K562 (cell line): ENCODE results near the gene SLC25A28. TPM values are rescaled to one million over a fixed set of nuclear protein-coding genes. Genes with fewer than 3 reads are reported as not detected.

Experiments used
- FIP1L1 ChIP-seq: fragments of 200-400 bp; formaldehyde crosslinking; IDR thresholded peaks from 2 replicates; pipeline ENCODE4 v1.6.1; 2018; ENCODE audit warnings: mild to moderate bottlenecking, low read depth, low read length; ENCODE audit not compliant: poor library complexity, severe bottlenecking
- KLF13 ChIP-seq: fragments of 450-650 bp; IDR thresholded peaks from 2 replicates; pipeline ENCODE4 v1.6.1; 2016; ENCODE audit warnings: missing genetic modification characterization, low read depth, mild to moderate bottlenecking, missing compliant biosample characterization, moderate library complexity, borderline replicate concordance
- MAZ ChIP-seq, 2 experiments: fragments of 450-650 bp in 1 of 2; sonication (generic) in 1 of 2; formaldehyde crosslinking; IDR thresholded peaks in 1 of 2; conservative IDR thresholded peaks in 1 of 2; 2 replicates each; pipeline versions ENCODE4 v1.4.0 to v1.5.0; 2020; ENCODE audit warnings: mild to moderate bottlenecking in 1 of 2, missing genetic modification reagents in 1 of 2
- TCF7 ChIP-seq: sonication (generic); IDR thresholded peaks from 2 replicates; pipeline ENCODE4 v1.6.1; 2016; ENCODE audit warnings: antibody characterized with exemption, borderline replicate concordance
- ZNF124 ChIP-seq: sonication (generic); formaldehyde crosslinking; IDR thresholded peaks from 2 replicates; pipeline ENCODE4 v1.8.1; 2022; ENCODE audit warnings: missing genetic modification reagents
- ZNF384 ChIP-seq: IDR thresholded peaks from 2 replicates; pipeline ENCODE4 v1.6.1; 2012; ENCODE audit warnings: low read depth, low read length, improper control_type of control experiment
- polyA plus RNA-seq, 8 experiments: library from polyadenylated mRNA; depleted of rRNA in 4 of 8; stranded (reverse) in 5 of 8; unstranded in 3 of 8; fragments of >200 nt; fragmentation: Nextera tagmentation in 2 of 8; fragmentation: Illumina TruSeq in 1 of 8; extraction: Ambion mirVana in 2 of 8; extraction: Trizol in 1 of 8; gene quantifications; 2 replicates each; pipeline versions ENCODE4 v1.2.1 to v1.2.3, GENCODE V29; 2011 to 2014; ENCODE audit warnings: inconsistent platforms in 1 of 8, missing spikeins in 1 of 8
- total RNA-seq, 7 experiments: library from RNA; depleted of rRNA in 6 of 7; stranded (reverse); fragments of >200 nt in 6 of 7; fragmentation: Illumina TruSeq in 2 of 7; extraction: Trizol in 2 of 7; gene quantifications; 2 replicates each; pipeline versions ENCODE4 v1.2.1 to v1.2.3, GENCODE V29; 2011 to 2021; ENCODE audit warnings: low replicate concordance in 1 of 7
- TF ChIP-seq, protein P1 (sequence below): fragments of 200-600 bp; sonication (generic); IDR thresholded peaks from one replicate; pipeline ENCODE4 v1.6.1; 2012; ENCODE audit warnings: mild to moderate bottlenecking, low read depth, low read length, inconsistent platforms

The SLC25A28 gene
- total and polyA plus RNA-seq, 9 of the 15 experiments (the other 6 are each of a cell fraction or from before 2014, with no cell fraction given) = 6.2 to 32.3 (median 18.8) TPM

DNA sequence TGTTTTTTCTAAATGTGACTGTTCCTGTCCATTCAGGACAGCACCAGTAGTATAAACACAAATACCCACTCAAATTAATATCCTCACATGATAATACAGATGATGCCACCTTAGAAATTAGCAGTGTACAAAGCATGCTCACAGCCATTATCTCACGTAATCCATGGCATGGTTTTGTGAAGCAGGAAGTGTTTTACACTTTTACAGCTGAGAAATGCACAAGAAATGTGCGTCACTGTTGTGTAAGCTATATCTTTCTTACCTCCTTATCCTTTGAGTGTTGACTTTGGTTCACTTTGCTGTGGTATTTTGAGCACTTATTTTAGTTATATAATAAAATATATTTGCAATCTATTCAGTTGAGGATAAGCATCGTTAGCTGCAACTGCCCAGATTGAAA is 55.9 kb downstream of the SLC25A28 start (continued):
- TF ChIP-seq, protein P1, sequence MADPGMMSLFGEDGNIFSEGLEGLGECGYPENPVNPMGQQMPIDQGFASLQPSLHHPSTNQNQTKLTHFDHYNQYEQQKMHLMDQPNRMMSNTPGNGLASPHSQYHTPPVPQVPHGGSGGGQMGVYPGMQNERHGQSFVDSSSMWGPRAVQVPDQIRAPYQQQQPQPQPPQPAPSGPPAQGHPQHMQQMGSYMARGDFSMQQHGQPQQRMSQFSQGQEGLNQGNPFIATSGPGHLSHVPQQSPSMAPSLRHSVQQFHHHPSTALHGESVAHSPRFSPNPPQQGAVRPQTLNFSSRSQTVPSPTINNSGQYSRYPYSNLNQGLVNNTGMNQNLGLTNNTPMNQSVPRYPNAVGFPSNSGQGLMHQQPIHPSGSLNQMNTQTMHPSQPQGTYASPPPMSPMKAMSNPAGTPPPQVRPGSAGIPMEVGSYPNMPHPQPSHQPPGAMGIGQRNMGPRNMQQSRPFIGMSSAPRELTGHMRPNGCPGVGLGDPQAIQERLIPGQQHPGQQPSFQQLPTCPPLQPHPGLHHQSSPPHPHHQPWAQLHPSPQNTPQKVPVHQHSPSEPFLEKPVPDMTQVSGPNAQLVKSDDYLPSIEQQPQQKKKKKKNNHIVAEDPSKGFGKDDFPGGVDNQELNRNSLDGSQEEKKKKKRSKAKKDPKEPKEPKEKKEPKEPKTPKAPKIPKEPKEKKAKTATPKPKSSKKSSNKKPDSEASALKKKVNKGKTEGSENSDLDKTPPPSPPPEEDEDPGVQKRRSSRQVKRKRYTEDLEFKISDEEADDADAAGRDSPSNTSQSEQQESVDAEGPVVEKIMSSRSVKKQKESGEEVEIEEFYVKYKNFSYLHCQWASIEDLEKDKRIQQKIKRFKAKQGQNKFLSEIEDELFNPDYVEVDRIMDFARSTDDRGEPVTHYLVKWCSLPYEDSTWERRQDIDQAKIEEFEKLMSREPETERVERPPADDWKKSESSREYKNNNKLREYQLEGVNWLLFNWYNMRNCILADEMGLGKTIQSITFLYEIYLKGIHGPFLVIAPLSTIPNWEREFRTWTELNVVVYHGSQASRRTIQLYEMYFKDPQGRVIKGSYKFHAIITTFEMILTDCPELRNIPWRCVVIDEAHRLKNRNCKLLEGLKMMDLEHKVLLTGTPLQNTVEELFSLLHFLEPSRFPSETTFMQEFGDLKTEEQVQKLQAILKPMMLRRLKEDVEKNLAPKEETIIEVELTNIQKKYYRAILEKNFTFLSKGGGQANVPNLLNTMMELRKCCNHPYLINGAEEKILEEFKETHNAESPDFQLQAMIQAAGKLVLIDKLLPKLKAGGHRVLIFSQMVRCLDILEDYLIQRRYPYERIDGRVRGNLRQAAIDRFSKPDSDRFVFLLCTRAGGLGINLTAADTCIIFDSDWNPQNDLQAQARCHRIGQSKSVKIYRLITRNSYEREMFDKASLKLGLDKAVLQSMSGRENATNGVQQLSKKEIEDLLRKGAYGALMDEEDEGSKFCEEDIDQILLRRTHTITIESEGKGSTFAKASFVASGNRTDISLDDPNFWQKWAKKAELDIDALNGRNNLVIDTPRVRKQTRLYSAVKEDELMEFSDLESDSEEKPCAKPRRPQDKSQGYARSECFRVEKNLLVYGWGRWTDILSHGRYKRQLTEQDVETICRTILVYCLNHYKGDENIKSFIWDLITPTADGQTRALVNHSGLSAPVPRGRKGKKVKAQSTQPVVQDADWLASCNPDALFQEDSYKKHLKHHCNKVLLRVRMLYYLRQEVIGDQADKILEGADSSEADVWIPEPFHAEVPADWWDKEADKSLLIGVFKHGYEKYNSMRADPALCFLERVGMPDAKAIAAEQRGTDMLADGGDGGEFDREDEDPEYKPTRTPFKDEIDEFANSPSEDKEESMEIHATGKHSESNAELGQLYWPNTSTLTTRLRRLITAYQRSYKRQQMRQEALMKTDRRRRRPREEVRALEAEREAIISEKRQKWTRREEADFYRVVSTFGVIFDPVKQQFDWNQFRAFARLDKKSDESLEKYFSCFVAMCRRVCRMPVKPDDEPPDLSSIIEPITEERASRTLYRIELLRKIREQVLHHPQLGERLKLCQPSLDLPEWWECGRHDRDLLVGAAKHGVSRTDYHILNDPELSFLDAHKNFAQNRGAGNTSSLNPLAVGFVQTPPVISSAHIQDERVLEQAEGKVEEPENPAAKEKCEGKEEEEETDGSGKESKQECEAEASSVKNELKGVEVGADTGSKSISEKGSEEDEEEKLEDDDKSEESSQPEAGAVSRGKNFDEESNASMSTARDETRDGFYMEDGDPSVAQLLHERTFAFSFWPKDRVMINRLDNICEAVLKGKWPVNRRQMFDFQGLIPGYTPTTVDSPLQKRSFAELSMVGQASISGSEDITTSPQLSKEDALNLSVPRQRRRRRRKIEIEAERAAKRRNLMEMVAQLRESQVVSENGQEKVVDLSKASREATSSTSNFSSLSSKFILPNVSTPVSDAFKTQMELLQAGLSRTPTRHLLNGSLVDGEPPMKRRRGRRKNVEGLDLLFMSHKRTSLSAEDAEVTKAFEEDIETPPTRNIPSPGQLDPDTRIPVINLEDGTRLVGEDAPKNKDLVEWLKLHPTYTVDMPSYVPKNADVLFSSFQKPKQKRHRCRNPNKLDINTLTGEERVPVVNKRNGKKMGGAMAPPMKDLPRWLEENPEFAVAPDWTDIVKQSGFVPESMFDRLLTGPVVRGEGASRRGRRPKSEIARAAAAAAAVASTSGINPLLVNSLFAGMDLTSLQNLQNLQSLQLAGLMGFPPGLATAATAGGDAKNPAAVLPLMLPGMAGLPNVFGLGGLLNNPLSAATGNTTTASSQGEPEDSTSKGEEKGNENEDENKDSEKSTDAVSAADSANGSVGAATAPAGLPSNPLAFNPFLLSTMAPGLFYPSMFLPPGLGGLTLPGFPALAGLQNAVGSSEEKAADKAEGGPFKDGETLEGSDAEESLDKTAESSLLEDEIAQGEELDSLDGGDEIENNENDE = no peak
- TF ChIP-seq TCF7 (no peak), MAZ (CRISPR knock-in tag; conservative IDR thresholded peaks at IDR 0.05 in 1 of 2, IDR thresholded peaks at IDR 0.05 in 1 of 2) (no peak), ZNF124 (CRISPR knock-in tag) (no peak), ZNF384 (no peak), KLF13 (tag) (no peak), FIP1L1 (no peak)
